Astrocyte of the hippocampus (primary cell): Measurements from ENCODE around the gene TMEM51.
A peak's percentile ranks its signal among the peaks of the same experiment; 100 is the strongest.

Experiments
- DNase-seq: peaks from one replicate; pipeline ENCODE4 v3.0.0; 2011; ENCODE audit warnings: low read depth, low spot score

Gene TMEM51

GRCh38 chr1:15196807-15197530 lies 43.4 kb downstream of the TMEM51 start:
- DNase-seq = no peak

- no peak for DNase-seq
Observed at GRCh38 chr1:15197591-15198447, 44.3 kb downstream of the TMEM51 start.

GRCh38 chr1:15198684-15199083 lies 45.1 kb downstream of the TMEM51 start:
- DNase-seq = no peak

- no peak for DNase-seq
Observed at GRCh38 chr1:15201221-15201620, 47.7 kb downstream of the TMEM51 start.

GRCh38 chr1:15201849-15202551 lies 48.5 kb downstream of the TMEM51 start:
- no peak for DNase-seq

- no peak for DNase-seq
Observed at GRCh38 chr1:15204931-15205330, 51.4 kb downstream of the TMEM51 start.

- DNase-seq = no peak
Observed at GRCh38 chr1:15205586-15206346, 52.2 kb downstream of the TMEM51 start.

- DNase-seq = peak; percentile 28
Observed at GRCh38 chr1:15206418-15207030, 53.0 kb downstream of the TMEM51 start.

GRCh38 chr1:15207031-15207828 lies 53.7 kb downstream of the TMEM51 start:
- DNase-seq = peak; percentile 48

GRCh38 chr1:15207829-15208429 lies 54.4 kb downstream of the TMEM51 start:
- no peak for DNase-seq

- DNase-seq = no peak
Observed at GRCh38 chr1:15210651-15211375, 57.3 kb downstream of the TMEM51 start.

- no peak for DNase-seq
Observed at GRCh38 chr1:15211424-15211823, 57.9 kb downstream of the TMEM51 start.

GRCh38 chr1:15212216-15212953 lies 58.8 kb downstream of the TMEM51 start:
- no peak for DNase-seq

GRCh38 chr1:15212954-15213291 lies 59.4 kb downstream of the TMEM51 start:
- DNase-seq = no peak

- peak; percentile 67 for DNase-seq
Observed at GRCh38 chr1:15213341-15213821, 59.8 kb downstream of the TMEM51 start.

- DNase-seq = no peak
Observed at GRCh38 chr1:15214527-15214926, 61.0 kb downstream of the TMEM51 start.

GRCh38 chr1:15215116-15215515 lies 61.6 kb downstream of the TMEM51 start:
- DNase-seq = no peak

GRCh38 chr1:15217654-15218053 lies 64.1 kb downstream of the TMEM51 start:
- DNase-seq = no peak
